ENCODE measurements around the gene FOXD1.

- TF ChIP-seq CTCF (IDR thresholded peaks at IDR 0.05; ENCODE audit: extremely low read depth in 1 of 2, insufficient read depth in 1 of 2, low read depth in 1 of 2, low read length in 2 of 2) = no peak
- no peak for TF ChIP-seq POLR2AphosphoS5 (IDR thresholded peaks at IDR 0.05; ENCODE audit: insufficient read depth, low read depth, low read length)
- no peak for TF ChIP-seq FOS (IDR thresholded peaks at IDR 0.05; ENCODE audit: borderline replicate concordance, insufficient read depth, low read length)
- no peak for TF ChIP-seq GATA2 (IDR thresholded peaks at IDR 0.05; ENCODE audit: insufficient read depth, insufficient read length, low read depth, low read length)
- no peak for TF ChIP-seq MYC (IDR thresholded peaks at IDR 0.05; ENCODE audit: low read depth, low read length)
- no peak for TF ChIP-seq POLR2A (IDR thresholded peaks at IDR 0.05; ENCODE audit: low read depth, low read length)
Measured at GRCh38 chr5:73437777-73438644, 10.6 kb downstream of the FOXD1 start.
